NCI-H2196 treated with DMSO at 0.1 percent for 48 hours (cell line): Measurements from ENCODE around the gene IRX5.

ENCODE experiments used
- DNase-seq: peaks from one replicate; lab custom pipeline; 2025; ENCODE audit not compliant: unreplicated experiment; lab: John Stamatoyannopoulos, UW

The IRX5 gene

GRCh38 chr16:54930869-54931119 lies 129 bp downstream of the IRX5 start:
- no peak for DNase-seq

GRCh38 chr16:54931120-54932014 lies 702 bp downstream of the IRX5 start:
- no peak for DNase-seq

GRCh38 chr16:54932021-54932660 lies 1.5 kb downstream of the IRX5 start:
- no peak for DNase-seq

- DNase-seq = no peak
Observed at GRCh38 chr16:54932737-54933254, 2.1 kb downstream of the IRX5 start.

- DNase-seq = no peak
Observed at GRCh38 chr16:54933281-54934011, 2.8 kb downstream of the IRX5 start.

- DNase-seq = no peak
Observed at GRCh38 chr16:54934481-54935265, 4.0 kb downstream of the IRX5 start.

GRCh38 chr16:54935266-54935968 lies 4.8 kb downstream of the IRX5 start:
- no peak for DNase-seq

GRCh38 chr16:54936201-54936978 lies 5.7 kb downstream of the IRX5 start:
- DNase-seq = no peak

GRCh38 chr16:54936979-54937670 lies 6.5 kb downstream of the IRX5 start:
- DNase-seq = no peak

- DNase-seq = no peak
Observed at GRCh38 chr16:54937671-54938211, 7.1 kb downstream of the IRX5 start.

GRCh38 chr16:54938212-54939028 lies 7.8 kb downstream of the IRX5 start:
- DNase-seq = no peak

- DNase-seq = no peak
Observed at GRCh38 chr16:54939029-54939346, 8.3 kb downstream of the IRX5 start.

- no peak for DNase-seq
Observed at GRCh38 chr16:54939510-54940278, 9.0 kb downstream of the IRX5 start.

- no peak for DNase-seq
Observed at GRCh38 chr16:54940279-54940604, 9.6 kb downstream of the IRX5 start.

GRCh38 chr16:54942353-54942943 lies 11.8 kb downstream of the IRX5 start:
- DNase-seq = no peak

- DNase-seq = no peak
Observed at GRCh38 chr16:54944002-54944401, 13.3 kb downstream of the IRX5 start.

GRCh38 chr16:54945063-54945462 lies 14.4 kb downstream of the IRX5 start:
- no peak for DNase-seq
